ENCODE results near the gene PYGM.

GRCh38 chr11:64791781-64792291 is 32.1 kb upstream of the PYGM start:
- TF ChIP-seq CTCF (IDR thresholded peaks at IDR 0.05): no peak
- no peak for TF ChIP-seq POLR2A (IDR thresholded peaks at IDR 0.05)

Measured in lower leg skin (tissue), 3 donors.